ENCODE measurements around the gene CACNB2. TPM values are rescaled to one million over a fixed set of nuclear protein-coding genes. Genes with fewer than 3 reads are reported as not detected.

Gene CACNB2
- total RNA-seq, 4 donors from 2014 or later: 60.3 to 158 (median 89.1) TPM

- no peak for ATAC-seq
- 13 to 24% methylated on average over 1 of the region's 1 CpG for WGBS, 2 donors (ENCODE audit: low coverage in 1 of 2)
- Histone ChIP-seq H3K36me3 (no peaks in the 10 kb centered on the region), H3K27ac (peak overlapping the region in 2 of 4 donors; percentile 44 to 66), H3K4me1 (peaks cover 0 to 68% (median 4%) of the 10 kb centered on the region in 3 donors), H3K27me3 (no peaks in the 10 kb centered on the region), H3K4me3 (no peak overlapping the region), H3K9me3 (no peaks in the 10 kb centered on the region)
- TF ChIP-seq EP300 (IDR thresholded peaks at IDR 0.05): no peak
- TF ChIP-seq POLR2A (IDR thresholded peaks at IDR 0.05): no peak
- TF ChIP-seq CTCF (IDR thresholded peaks at IDR 0.05): no peak
- no peak for TF ChIP-seq POLR2AphosphoS5 (IDR thresholded peaks at IDR 0.05)
These were observed 228.5 kb downstream of the CACNB2 start for GRCh38 chr10:18368682-18369081.

GRCh38 chr10:18369859-18370473 lies 229.7 kb downstream of the CACNB2 start:
- Histone ChIP-seq H3K36me3 (no peaks in the 10 kb centered on the region), H3K27me3 (no peaks in the 10 kb centered on the region), H3K27ac (peak overlapping the region in 2 of 4 donors; percentile 35 to 44), H3K4me1 (peaks cover 0 to 66% (median 4%) of the 10 kb centered on the region in 3 donors), H3K9me3 (no peaks in the 10 kb centered on the region), H3K4me3 (no peak overlapping the region)
- TF ChIP-seq POLR2A (IDR thresholded peaks at IDR 0.05): no peak
- TF ChIP-seq CTCF (IDR thresholded peaks at IDR 0.05): no peak
- no peak for TF ChIP-seq POLR2AphosphoS5 (IDR thresholded peaks at IDR 0.05)
- TF ChIP-seq EP300 (IDR thresholded peaks at IDR 0.05): no peak
- ATAC-seq: no peak
- 24 to 88% methylated on average over 2 to 3 of the region's 4 CpGs for WGBS, 2 donors (ENCODE audit: low coverage in 1 of 2)

- H3K27ac ChIP-seq: no peak overlapping the region
- H3K36me3 ChIP-seq: no peaks in the 10 kb centered on the region
- TF ChIP-seq POLR2A (IDR thresholded peaks at IDR 0.05) (no peak), POLR2AphosphoS5 (IDR thresholded peaks at IDR 0.05) (no peak), EP300 (IDR thresholded peaks at IDR 0.05) (no peak), CTCF (IDR thresholded peaks at IDR 0.05) (no peak)
- 74 to 90% methylated on average over 3 to 5 of the region's 5 CpGs for WGBS, 2 donors (ENCODE audit: low coverage in 1 of 2)
- no peak for ATAC-seq
- no peaks in the 10 kb centered on the region for H3K27me3 ChIP-seq
- no peaks in the 10 kb centered on the region for H3K9me3 ChIP-seq
- no peak overlapping the region for H3K4me3 ChIP-seq
- peaks cover 0 to 54% (median 0%) of the 10 kb centered on the region in 3 donors for H3K4me1 ChIP-seq
These were observed 236.4 kb downstream of the CACNB2 start for GRCh38 chr10:18376650-18377049.

GRCh38 chr10:18377898-18378297 lies 237.7 kb downstream of the CACNB2 start:
- Histone ChIP-seq H3K9me3 (no peaks in the 10 kb centered on the region), H3K4me1 (peaks cover 0 to 57% (median 0%) of the 10 kb centered on the region in 3 donors), H3K36me3 (no peaks in the 10 kb centered on the region), H3K27ac (peak overlapping the region in 2 of 4 donors; percentile 24 to 30), H3K4me3 (no peak overlapping the region), H3K27me3 (no peaks in the 10 kb centered on the region)
- TF ChIP-seq POLR2AphosphoS5 (IDR thresholded peaks at IDR 0.05): no peak
- no peak for TF ChIP-seq CTCF (IDR thresholded peaks at IDR 0.05)
- no peak for TF ChIP-seq POLR2A (IDR thresholded peaks at IDR 0.05)
- TF ChIP-seq EP300 (IDR thresholded peaks at IDR 0.05): no peak
- no peak for ATAC-seq
- 53 to 74% methylated on average over 2 of the region's 2 CpGs for WGBS, 2 donors (ENCODE audit: low coverage in 1 of 2)

GRCh38 chr10:18378766-18379165 lies 238.5 kb downstream of the CACNB2 start:
- Histone ChIP-seq H3K27me3 (no peaks in the 10 kb centered on the region), H3K4me1 (peaks cover 0 to 51% (median 0%) of the 10 kb centered on the region in 3 donors), H3K4me3 (no peak overlapping the region), H3K36me3 (no peaks in the 10 kb centered on the region), H3K9me3 (no peaks in the 10 kb centered on the region), H3K27ac (peak overlapping the region in 3 of 4 donors; percentile 24 to 58 (median 31))
- ATAC-seq: no peak
- no peak for TF ChIP-seq EP300 (IDR thresholded peaks at IDR 0.05)
- TF ChIP-seq CTCF (IDR thresholded peaks at IDR 0.05): no peak
- no peak for TF ChIP-seq POLR2A (IDR thresholded peaks at IDR 0.05)
- no peak for TF ChIP-seq POLR2AphosphoS5 (IDR thresholded peaks at IDR 0.05)
- 33 to 41% methylated on average over 1 to 2 of the region's 2 CpGs for WGBS, 2 donors (ENCODE audit: low coverage in 1 of 2)

All from gastroesophageal sphincter (tissue), 4 donors.